Aorta (tissue), 5 donors: ENCODE data around the gene TERC. TPM values are rescaled to one million over a fixed set of nuclear protein-coding genes. Genes with fewer than 3 reads are reported as not detected.
"Not testable (repeated sequence)": the region's sequence is repeated elsewhere in the genome, so short reads cannot be mapped to it uniquely, and the experiment has no call there.

Experiments used
- ATAC-seq: fragments of 200-7000 bp; cut with Tn5 transposase; one replicate; pipeline ENCODE4 v1.9.1; 2022; ENCODE audit warnings: moderate library complexity; ENCODE audit not compliant: low FRiP score
- DNase-seq, 2 donors: peaks; one replicate each; pipeline ENCODE4 v3.0.0-alpha.2; 2020
- H3K27ac ChIP-seq, 2 donors: one replicate each; pipeline ENCODE4 v1.5.1; 2013; ENCODE audit warnings: low read length in 2 of 2, mild to moderate bottlenecking in 2 of 2, moderate library complexity in 2 of 2, control low read depth in 1 of 2, inconsistent platforms in 1 of 2, low read depth in 1 of 2
- H3K27me3 ChIP-seq, 2 donors: one replicate each; pipeline ENCODE4 v1.6.1; 2013; ENCODE audit warnings: control low read depth in 1 of 2, low read length in 1 of 2, mild to moderate bottlenecking in 1 of 2, moderate library complexity in 1 of 2; ENCODE audit not compliant: insufficient read depth in 2 of 2, control insufficient read depth in 1 of 2
- H3K36me3 ChIP-seq, 2 donors: one replicate each; pipeline ENCODE4 v1.6.1; 2013; ENCODE audit warnings: control low read depth in 1 of 2, low read length in 1 of 2, mild to moderate bottlenecking in 1 of 2; ENCODE audit not compliant: insufficient read depth in 2 of 2, control insufficient read depth in 1 of 2
- H3K4me1 ChIP-seq, 2 donors: one replicate each; pipeline ENCODE4 v1.6.1; 2013; ENCODE audit warnings: low read length in 2 of 2, control low read depth in 1 of 2, mild to moderate bottlenecking in 1 of 2, moderate library complexity in 1 of 2; ENCODE audit not compliant: insufficient read depth in 2 of 2, control insufficient read depth in 1 of 2
- H3K4me3 ChIP-seq, 2 donors: one replicate each; pipeline ENCODE4 v1.5.1; 2013; ENCODE audit warnings: low read length in 2 of 2, control low read depth in 1 of 2, mild to moderate bottlenecking in 1 of 2
- H3K9me3 ChIP-seq: one replicate; pipeline ENCODE4 v1.6.1; 2013; ENCODE audit warnings: mild to moderate bottlenecking, low read length; ENCODE audit not compliant: control insufficient read depth
- WGBS, 2 donors: extraction: QIAGEN DNeasy Blood & Tissue Kit; methylation state at CpG; one replicate each; pipeline ENCODE4 v1.1.7; 2013; 5-methylcytosine and 5-hydroxymethylcytosine counted together
- intact Hi-C, 2 donors: fragments of 100-400 bp; cut with DNase I; formaldehyde crosslinking; loops; one replicate each; pipeline versions ENCODE4 v1.14.2 to v1.15.0; 2022
- polyA plus RNA-seq, 2 donors: library from polyadenylated mRNA; stranded (reverse); fragments of 200-250 nt; gene quantifications; one replicate each; pipeline ENCODE4 v1.2.3, GENCODE V29; 2013
- total RNA-seq, 2 donors: library from RNA; stranded (reverse); fragmentation: NEBNext Ultra II Directional; extraction: Animal tissue kit (Norgen Biotek cat#: 25700); gene quantifications; one replicate each; pipeline ENCODE4 v1.2.1, GENCODE V29; 2021
- donor health status: healthy with polysubstance abuse.
- donor health status: Bipolar disorder and iron deficiency.
- donor health status: DM: no; HTN: no; CAD: no.
- donor health status: DM: no; HTN: no; CAD: no.
- donor health status: DM: yes; HTN: yes; CAD: no.

The TERC gene
- total and polyA plus RNA-seq, 4 donors, result 12.4 TPM; not detected in 3

DNA sequence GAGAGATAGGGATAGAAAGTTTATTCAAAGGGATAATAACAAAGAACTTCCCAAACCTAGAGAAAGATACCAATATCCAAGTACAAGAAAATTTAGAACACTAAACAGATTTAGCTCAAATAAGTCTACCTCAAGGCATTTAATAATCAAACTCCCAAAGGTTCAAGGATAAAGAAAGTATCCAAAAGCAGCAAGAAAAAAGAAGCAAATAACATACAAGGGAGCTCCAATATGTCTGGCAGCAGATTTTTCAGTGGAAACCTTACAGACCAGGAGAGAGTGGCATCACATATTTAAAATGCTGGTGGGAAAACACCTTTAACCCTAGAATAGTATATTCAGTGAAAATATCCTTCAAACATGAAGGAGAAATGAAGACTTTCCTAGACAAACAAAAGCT is 33.0 kb downstream of the TERC start:
- H3K36me3 ChIP-seq, DNase-seq, intact Hi-C loops, H3K27me3 ChIP-seq, ATAC-seq, H3K4me1 ChIP-seq, H3K27ac ChIP-seq, H3K4me3 ChIP-seq, H3K9me3 ChIP-seq: not testable (repeated sequence)

DNA sequence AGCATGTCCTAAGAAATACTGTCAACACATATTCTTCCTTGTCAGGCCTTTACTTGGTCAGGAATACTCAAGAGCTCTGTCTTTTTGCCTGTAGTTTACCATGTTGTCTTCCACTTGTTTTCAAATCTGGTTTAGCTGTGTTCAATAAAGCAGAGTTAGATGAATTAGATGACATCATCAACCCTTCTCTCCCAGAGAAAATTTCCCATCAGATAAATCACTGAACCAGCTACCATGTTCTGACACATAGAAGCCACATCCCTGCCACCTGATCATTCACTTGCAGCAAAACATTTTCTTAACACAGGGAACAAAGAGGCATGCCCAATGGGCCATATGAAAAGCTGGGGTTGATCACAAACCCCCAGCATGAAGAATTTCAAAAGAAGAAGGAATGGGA is 42.1 kb downstream of the TERC start:
- H3K4me1 ChIP-seq, result no peaks in the 10 kb centered on the region
- H3K27me3 ChIP-seq, result no peaks in the 10 kb centered on the region
- no peaks in the 10 kb centered on the region for H3K36me3 ChIP-seq
- intact Hi-C loops, result no loop called here
- DNase-seq (no peak), ATAC-seq (no peak)
- no peak overlapping the region for H3K27ac ChIP-seq
- H3K4me3 ChIP-seq, result no peak overlapping the region
- no peaks in the 10 kb centered on the region for H3K9me3 ChIP-seq

DNA sequence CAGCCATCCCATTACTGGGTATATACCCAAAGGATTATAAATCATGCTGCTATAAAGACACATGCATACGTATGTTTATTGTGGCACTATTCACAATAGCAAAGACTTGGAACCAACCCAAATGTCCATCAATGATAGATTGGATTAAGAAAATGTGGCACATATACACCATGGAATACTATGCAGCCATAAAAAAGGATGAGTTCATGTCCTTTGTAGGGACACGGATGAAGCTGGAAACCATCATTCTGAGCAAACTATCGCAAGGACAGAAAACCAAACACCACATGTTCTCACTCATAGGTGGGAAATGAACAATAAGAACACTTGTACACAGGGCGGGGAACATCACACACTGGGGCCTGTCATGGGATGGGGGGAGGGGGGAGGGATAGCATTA is 46.4 kb downstream of the TERC start:
- 91 to 98% methylated on average over 3 of the region's 4 CpGs for WGBS, 2 donors
- H3K27ac ChIP-seq, DNase-seq, intact Hi-C loops, H3K4me1 ChIP-seq, H3K27me3 ChIP-seq, H3K4me3 ChIP-seq, ATAC-seq, H3K36me3 ChIP-seq, H3K9me3 ChIP-seq: not testable (repeated sequence)

Other genes with a start within 250 kb of the TERC start
- 10 to 100 TPM; 36.5 to 73.7 TPM for gene MECOM, start 101.3 kb downstream of the TERC start, total RNA-seq
- 10 to 100 TPM in 1 of 2 donors, 1 to 10 TPM in 1; 9.8 to 11.9 TPM for gene MECOM, start 101.3 kb downstream of the TERC start, polyA plus RNA-seq
- 1 to 10 TPM; 1.6 to 2.1 TPM for gene ACTRT3, start 4.5 kb upstream of the TERC start, total RNA-seq
- gene ACTRT3, start 4.5 kb upstream of the TERC start, polyA plus RNA-seq, result 1 to 10 TPM; 1.3 to 3.9 TPM
- 10 to 100 TPM; 14.6 to 16.4 TPM for gene MYNN, start 8.3 kb upstream of the TERC start, total RNA-seq
- 10 to 100 TPM; 10.6 to 11.6 TPM for gene MYNN, start 8.3 kb upstream of the TERC start, polyA plus RNA-seq
- gene LRRIQ4, start 47.8 kb upstream of the TERC start, total RNA-seq, result not detected
- gene LRRIQ4, start 47.8 kb upstream of the TERC start, polyA plus RNA-seq, result not detected
- gene LRRC34, start 47.8 kb upstream of the TERC start, total RNA-seq, result 1 to 10 TPM; 1.0 to 5.9 TPM
- gene LRRC34, start 47.8 kb upstream of the TERC start, polyA plus RNA-seq, result 1 to 10 TPM; 3.9 to 5.3 TPM
- not detected for gene LRRC31, start 104.9 kb upstream of the TERC start, total RNA-seq
- 1 to 10 TPM in 1 of 2 donors, not detected in 1; 6.1 TPM for gene LRRC31, start 104.9 kb upstream of the TERC start, polyA plus RNA-seq
- gene SAMD7, start 146.5 kb upstream of the TERC start, total RNA-seq, result not detected
- gene SAMD7, start 146.5 kb upstream of the TERC start, polyA plus RNA-seq, result not detected
- 100 to 1,000 TPM; 116 to 125 TPM for gene SEC62, start 201.7 kb upstream of the TERC start, total RNA-seq
- gene SEC62, start 201.7 kb upstream of the TERC start, polyA plus RNA-seq, result 10 to 100 TPM; 69.3 to 74.1 TPM